Breast epithelium (tissue), 4 donors: ENCODE results near the gene NCAM2. TPM values are rescaled to one million over a fixed set of nuclear protein-coding genes. Genes with fewer than 3 reads are reported as not detected.

Experiments used
- DNase-seq, 2 donors: peaks; one replicate each; pipeline ENCODE4 v3.0.0-alpha.2; 2019; ENCODE audit warnings: low spot score in 2 of 2
- H3K27ac ChIP-seq, 2 donors: fragments of 200-600 bp; sonication (generic) in 1 of 2; one replicate each; pipeline ENCODE4 v1.5.1; 2016 to 2019; ENCODE audit warnings: mild to moderate bottlenecking in 1 of 2
- H3K27me3 ChIP-seq, 2 donors: fragments of 200-600 bp; sonication (generic) in 1 of 2; one replicate each; pipeline versions ENCODE4 v1.5.1 to v1.6.0; 2017 to 2019; ENCODE audit warnings: control low read depth in 1 of 2, mild to moderate bottlenecking in 1 of 2
- H3K36me3 ChIP-seq: fragments of 200-600 bp; one replicate; pipeline ENCODE4 v1.5.1; 2019
- H3K4me1 ChIP-seq, 2 donors: fragments of 200-600 bp; sonication (generic); one replicate each; pipeline ENCODE4 v1.5.1; 2016 to 2019; ENCODE audit warnings: control low read depth in 1 of 2
- H3K4me3 ChIP-seq, 3 donors: fragments of 200-600 bp; sonication (generic); 1 replicate in 2 of 3; 2 replicates in 1 of 3; pipeline ENCODE4 v1.5.1; 2016 to 2019; ENCODE audit warnings: mild to moderate bottlenecking in 3 of 3, moderate library complexity in 2 of 3
- H3K9me3 ChIP-seq, 2 donors: fragments of 200-600 bp; sonication (generic) in 1 of 2; one replicate each; pipeline ENCODE4 v1.5.1; 2016 to 2019; ENCODE audit warnings: control low read depth in 1 of 2
- CTCF ChIP-seq, 3 donors: fragments of 450-650 bp; IDR thresholded peaks; one replicate each; pipeline ENCODE4 v1.5.1; 2016 to 2017; ENCODE audit warnings: antibody characterized with exemption in 3 of 3, mild to moderate bottlenecking in 3 of 3, moderate library complexity in 3 of 3
- POLR2A ChIP-seq: fragments of 450-650 bp; IDR thresholded peaks from one replicate; pipeline ENCODE4 v1.6.1; 2016; ENCODE audit warnings: antibody characterized with exemption, mild to moderate bottlenecking, moderate library complexity
- POLR2AphosphoS5 ChIP-seq, 3 donors: sonication (generic); formaldehyde crosslinking; IDR thresholded peaks; one replicate each; pipeline ENCODE4 v1.6.1; 2017; ENCODE audit warnings: antibody characterized with exemption in 3 of 3
- intact Hi-C: fragments of 100-400 bp; cut with DNase I; formaldehyde crosslinking; loops from one replicate; pipeline ENCODE4 v1.15.1; 2023; ENCODE audit warnings: low total_unique reads
- total RNA-seq, 3 donors: library from RNA; depleted of rRNA; stranded (reverse); fragments of >200 nt; gene quantifications; one replicate each; pipeline ENCODE4 v1.1.0, GENCODE V29; 2016

NCAM2 gene
- total RNA-seq, 3 donors from 2014 or later, result 2.6 to 6.3 (median 3.6) TPM

GRCh38 chr21:21103692-21104091 is 105.5 kb downstream of the NCAM2 start:
- H3K9me3 ChIP-seq, result no peaks in the 10 kb centered on the region
- H3K27ac ChIP-seq, result no peak overlapping the region
- no peak for TF ChIP-seq POLR2A
- TF ChIP-seq CTCF (IDR thresholded peaks at IDR 0.05), result no peak
- TF ChIP-seq POLR2AphosphoS5 (IDR thresholded peaks at IDR 0.05), result no peak
- H3K4me3 ChIP-seq, result no peak overlapping the region
- no peaks in the 10 kb centered on the region for H3K4me1 ChIP-seq
- DNase-seq, result no peak
- intact Hi-C loops, result no loop called here
- no peaks in the 10 kb centered on the region for H3K27me3 ChIP-seq
- H3K36me3 ChIP-seq, result no peaks in the 10 kb centered on the region

GRCh38 chr21:21109736-21110135 is 111.5 kb downstream of the NCAM2 start:
- intact Hi-C loops, result no loop called here
- no peak for DNase-seq
- Histone ChIP-seq H3K4me1 (no peaks in the 10 kb centered on the region), H3K36me3 (no peaks in the 10 kb centered on the region), H3K4me3 (no peak overlapping the region), H3K27ac (no peak overlapping the region), H3K27me3 (no peaks in the 10 kb centered on the region), H3K9me3 (no peaks in the 10 kb centered on the region)
- TF ChIP-seq CTCF (IDR thresholded peaks at IDR 0.05), result no peak
- no peak for TF ChIP-seq POLR2AphosphoS5 (IDR thresholded peaks at IDR 0.05)
- no peak for TF ChIP-seq POLR2A

- H3K4me1 ChIP-seq, result no peaks in the 10 kb centered on the region
Observed at GRCh38 chr21:21111309-21111920, 113.2 kb downstream of the NCAM2 start.

GRCh38 chr21:21114461-21114860 is 116.3 kb downstream of the NCAM2 start:
- intact Hi-C loops, result no loop called here
- H3K27me3 ChIP-seq, result no peaks in the 10 kb centered on the region
- TF ChIP-seq POLR2A (no peak), CTCF (IDR thresholded peaks at IDR 0.05) (no peak), POLR2AphosphoS5 (IDR thresholded peaks at IDR 0.05) (no peak)
- no peaks in the 10 kb centered on the region for H3K36me3 ChIP-seq
- no peak overlapping the region for H3K27ac ChIP-seq
- no peak overlapping the region for H3K4me3 ChIP-seq
- H3K4me1 ChIP-seq, result no peaks in the 10 kb centered on the region
- DNase-seq, result no peak
- no peaks in the 10 kb centered on the region for H3K9me3 ChIP-seq

More at GRCh38 chr21:21111309-21111920, 113.2 kb downstream of the NCAM2 start:
- intact Hi-C loops, result no loop called here
- DNase-seq, result no peak
- H3K4me3 ChIP-seq, result no peak overlapping the region
- H3K36me3 ChIP-seq, result no peaks in the 10 kb centered on the region
- no peak overlapping the region for H3K27ac ChIP-seq
- H3K9me3 ChIP-seq, result no peaks in the 10 kb centered on the region
- no peak for TF ChIP-seq CTCF (IDR thresholded peaks at IDR 0.05)
- TF ChIP-seq POLR2A, result no peak
- no peak for TF ChIP-seq POLR2AphosphoS5 (IDR thresholded peaks at IDR 0.05)
- no peaks in the 10 kb centered on the region for H3K27me3 ChIP-seq

- no peaks in the 10 kb centered on the region for H3K36me3 ChIP-seq
- intact Hi-C loops, result no loop called here
- no peak for DNase-seq
- no peaks in the 10 kb centered on the region for H3K9me3 ChIP-seq
- no peaks in the 10 kb centered on the region for H3K27me3 ChIP-seq
- TF ChIP-seq CTCF (IDR thresholded peaks at IDR 0.05) (no peak), POLR2A (no peak), POLR2AphosphoS5 (IDR thresholded peaks at IDR 0.05) (no peak)
- no peak overlapping the region for H3K27ac ChIP-seq
- H3K4me3 ChIP-seq, result no peak overlapping the region
- no peaks in the 10 kb centered on the region for H3K4me1 ChIP-seq
Observed at GRCh38 chr21:21119091-21119490, 120.9 kb downstream of the NCAM2 start.
